ENCODE data around the gene SMYD3.

SMYD3 gene

DNA sequence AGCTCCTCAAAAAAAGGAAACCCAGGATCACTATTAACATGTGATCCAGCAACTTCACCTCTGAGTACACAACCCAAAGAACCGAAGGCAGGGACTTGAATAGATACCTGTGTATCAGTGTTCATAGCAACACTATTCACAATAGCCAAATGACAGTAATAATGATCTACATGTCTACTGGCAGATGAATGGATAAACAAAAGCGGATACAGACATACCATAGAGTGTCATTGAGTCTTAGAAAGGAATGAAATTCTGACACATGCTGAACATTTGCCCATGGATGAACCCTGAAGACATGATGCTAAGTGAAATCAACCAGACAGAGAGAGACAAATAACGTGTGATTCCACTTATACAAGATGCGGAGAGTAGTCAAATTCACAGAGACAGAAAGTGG is 788.1 kb downstream of the SMYD3 start:
- Histone ChIP-seq H3K36me3 (ENCODE audit: control insufficient read depth in 2 of 2, insufficient read depth in 1 of 2, low read length in 2 of 2) (no peaks in the 10 kb centered on the region), H3K27ac (ENCODE audit: extremely low read depth, low read depth, low read length) (no peak overlapping the region), H3K9me3 (ENCODE audit: control insufficient read depth, insufficient read depth, low read depth, low read length) (no peaks in the 10 kb centered on the region), H3K4me1 (ENCODE audit: control insufficient read depth, insufficient read depth, low read length) (no peaks in the 10 kb centered on the region), H3K4me3 (ENCODE audit: low read depth, low read length) (no peak overlapping the region)
- TF ChIP-seq ZNF211 (tag by site-specific recombination; IDR thresholded peaks at IDR 0.05; ENCODE audit: low read depth) = no peak
- TF ChIP-seq ZNF37A (tag by site-specific recombination; IDR thresholded peaks at IDR 0.05) = no peak
- no peak for TF ChIP-seq ZNF654 (tag by site-specific recombination; IDR thresholded peaks at IDR 0.05; ENCODE audit: low read depth)
- TF ChIP-seq, protein P1, sequence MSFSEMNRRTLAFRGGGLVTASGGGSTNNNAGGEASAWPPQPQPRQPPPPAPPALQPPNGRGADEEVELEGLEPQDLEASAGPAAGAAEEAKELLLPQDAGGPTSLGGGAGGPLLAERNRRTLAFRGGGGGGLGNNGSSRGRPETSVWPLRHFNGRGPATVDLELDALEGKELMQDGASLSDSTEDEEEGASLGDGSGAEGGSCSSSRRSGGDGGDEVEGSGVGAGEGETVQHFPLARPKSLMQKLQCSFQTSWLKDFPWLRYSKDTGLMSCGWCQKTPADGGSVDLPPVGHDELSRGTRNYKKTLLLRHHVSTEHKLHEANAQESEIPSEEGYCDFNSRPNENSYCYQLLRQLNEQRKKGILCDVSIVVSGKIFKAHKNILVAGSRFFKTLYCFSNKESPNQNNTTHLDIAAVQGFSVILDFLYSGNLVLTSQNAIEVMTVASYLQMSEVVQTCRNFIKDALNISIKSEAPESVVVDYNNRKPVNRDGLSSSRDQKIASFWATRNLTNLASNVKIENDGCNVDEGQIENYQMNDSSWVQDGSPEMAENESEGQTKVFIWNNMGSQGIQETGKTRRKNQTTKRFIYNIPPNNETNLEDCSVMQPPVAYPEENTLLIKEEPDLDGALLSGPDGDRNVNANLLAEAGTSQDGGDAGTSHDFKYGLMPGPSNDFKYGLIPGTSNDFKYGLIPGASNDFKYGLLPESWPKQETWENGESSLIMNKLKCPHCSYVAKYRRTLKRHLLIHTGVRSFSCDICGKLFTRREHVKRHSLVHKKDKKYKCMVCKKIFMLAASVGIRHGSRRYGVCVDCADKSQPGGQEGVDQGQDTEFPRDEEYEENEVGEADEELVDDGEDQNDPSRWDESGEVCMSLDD (tag by site-specific recombination; IDR thresholded peaks at IDR 0.05) = no peak
- TF ChIP-seq ZNF76 (tag by site-specific recombination; IDR thresholded peaks at IDR 0.05; ENCODE audit: borderline replicate concordance, low read depth) = no peak
- no peak for TF ChIP-seq ZNF776 (tag by site-specific recombination; IDR thresholded peaks at IDR 0.05; ENCODE audit: borderline replicate concordance)
- no peak for TF ChIP-seq ZNF416 (tag by site-specific recombination; IDR thresholded peaks at IDR 0.05)
- no peak for TF ChIP-seq KLF16 (tag by site-specific recombination; IDR thresholded peaks at IDR 0.05)
- no peak for TF ChIP-seq ZFHX2 (tag by site-specific recombination; conservative IDR thresholded peaks at IDR 0.05)
- ChIA-PET CTCF (interaction anchor here (0.5 kb wide), 1 partner anchor 13 kb away, joined by 5 read pairs; no protein-coding TSS in a partner anchor), POLR2A (no interaction called here)

DNA sequence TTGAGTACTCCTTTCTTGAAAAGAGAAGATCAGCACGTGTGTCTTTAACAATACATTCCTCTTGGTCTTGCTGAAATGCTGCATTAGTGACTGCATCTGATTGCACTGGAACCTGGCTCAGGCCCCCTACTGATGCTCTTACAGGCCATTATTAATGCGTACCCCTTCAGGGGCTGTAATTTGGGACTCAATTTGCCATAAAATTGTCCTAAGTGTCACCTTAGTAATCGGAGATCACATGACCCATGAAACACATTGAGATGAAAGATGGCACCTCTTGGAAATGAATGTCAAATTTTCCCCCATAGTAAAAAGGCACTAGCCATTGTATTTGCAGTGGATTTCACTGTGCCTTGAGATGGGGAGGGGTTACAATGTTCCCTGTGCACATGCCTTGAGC is 789.0 kb downstream of the SMYD3 start:
- no peak overlapping the region for H3K27ac ChIP-seq (ENCODE audit: extremely low read depth, low read depth, low read length)
- no peaks in the 10 kb centered on the region for H3K36me3 ChIP-seq (ENCODE audit: control insufficient read depth in 2 of 2, insufficient read depth in 1 of 2, low read length in 2 of 2)
- no peak overlapping the region for H3K4me3 ChIP-seq (ENCODE audit: low read depth, low read length)
- ChIA-PET POLR2A (no interaction called here), CTCF (interaction anchor here (0.5 kb wide), 1 partner anchor 13 kb away, joined by 5 read pairs; no protein-coding TSS in a partner anchor)
- TF ChIP-seq ZBTB17 (tag by site-specific recombination; IDR thresholded peaks at IDR 0.05) = no peak
- no peak for TF ChIP-seq ZNF292 (tag by site-specific recombination; IDR thresholded peaks at IDR 0.05; ENCODE audit: borderline replicate concordance, low read depth)
- no peak for TF ChIP-seq GLIS1 (tag by site-specific recombination; IDR thresholded peaks at IDR 0.05)
- no peak for TF ChIP-seq ZBTB1 (tag by site-specific recombination; IDR thresholded peaks at IDR 0.05)
- TF ChIP-seq ZNF140 (tag by site-specific recombination; IDR thresholded peaks at IDR 0.05) = no peak
- TF ChIP-seq ZNF175 (tag by site-specific recombination; IDR thresholded peaks at IDR 0.05) = no peak
- no peak for TF ChIP-seq GLIS2 (tag by site-specific recombination; IDR thresholded peaks at IDR 0.05)
- TF ChIP-seq TSHZ1 (tag by site-specific recombination; IDR thresholded peaks at IDR 0.05; ENCODE audit: borderline replicate concordance) = no peak
- no peaks in the 10 kb centered on the region for H3K9me3 ChIP-seq (ENCODE audit: control insufficient read depth, insufficient read depth, low read depth, low read length)
- H3K4me1 ChIP-seq (ENCODE audit: control insufficient read depth, insufficient read depth, low read length) = no peaks in the 10 kb centered on the region

- no peak overlapping the region for H3K27ac ChIP-seq (ENCODE audit: extremely low read depth, low read depth, low read length)
- no peaks in the 10 kb centered on the region for H3K4me1 ChIP-seq (ENCODE audit: control insufficient read depth, insufficient read depth, low read length)
- H3K36me3 ChIP-seq (ENCODE audit: control insufficient read depth in 2 of 2, insufficient read depth in 1 of 2, low read length in 2 of 2) = no peaks in the 10 kb centered on the region
- ChIA-PET POLR2A (no interaction called here), CTCF (no interaction called here)
- no peak overlapping the region for H3K4me3 ChIP-seq (ENCODE audit: low read depth, low read length)
- no peaks in the 10 kb centered on the region for H3K9me3 ChIP-seq (ENCODE audit: control insufficient read depth, insufficient read depth, low read depth, low read length)
- TF ChIP-seq ZFP69B (tag by site-specific recombination; IDR thresholded peaks at IDR 0.05) (no peak), ZBTB7A (tag by site-specific recombination; IDR thresholded peaks at IDR 0.05; ENCODE audit: low read depth) (no peak), BCL6B (tag by site-specific recombination; IDR thresholded peaks at IDR 0.05) (no peak)
- TF ChIP-seq, protein P2, sequence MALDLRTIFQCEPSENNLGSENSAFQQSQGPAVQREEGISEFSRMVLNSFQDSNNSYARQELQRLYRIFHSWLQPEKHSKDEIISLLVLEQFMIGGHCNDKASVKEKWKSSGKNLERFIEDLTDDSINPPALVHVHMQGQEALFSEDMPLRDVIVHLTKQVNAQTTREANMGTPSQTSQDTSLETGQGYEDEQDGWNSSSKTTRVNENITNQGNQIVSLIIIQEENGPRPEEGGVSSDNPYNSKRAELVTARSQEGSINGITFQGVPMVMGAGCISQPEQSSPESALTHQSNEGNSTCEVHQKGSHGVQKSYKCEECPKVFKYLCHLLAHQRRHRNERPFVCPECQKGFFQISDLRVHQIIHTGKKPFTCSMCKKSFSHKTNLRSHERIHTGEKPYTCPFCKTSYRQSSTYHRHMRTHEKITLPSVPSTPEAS (tag by site-specific recombination; IDR thresholded peaks at IDR 0.05) = no peak
Observed at GRCh38 chr1:245717611-245718010, 789.5 kb downstream of the SMYD3 start.
